NT2/D1 (cell line): Measurements from ENCODE around the gene NLGN4X.

Source experiments
- YY1 ChIP-seq: IDR thresholded peaks from 2 replicates; pipeline ENCODE4 v1.6.1; 2011; ENCODE audit not compliant: insufficient read length, insufficient read depth
- ZNF274 ChIP-seq: IDR thresholded peaks from 2 replicates; pipeline ENCODE4 v1.6.1; 2011; ENCODE audit warnings: mild to moderate bottlenecking, low read depth, low read length

GRCh38 chrX:6131287-6131686, 97.4 kb downstream of the NLGN4X start:
- TF ChIP-seq YY1 = no peak
- TF ChIP-seq ZNF274 = no peak
